Measurements from ENCODE around the gene OTULIN. TPM values are rescaled to one million over a fixed set of nuclear protein-coding genes. Genes with fewer than 3 reads are reported as not detected.

The OTULIN gene
- 14.1 TPM for polyA plus RNA-seq (2012; ENCODE audit: insufficient read depth, insufficient read length, low read depth)

- Histone ChIP-seq H3K4me3 (ENCODE audit: low read depth, low read length) (peak within 1 kb of the TSS; percentile 78), H3K36me3 (peaks cover 2% of the 10 kb centered on the region; the same call in 1 of the 2 replicates), H3K9me3 (no peaks in the 10 kb centered on the region), H3K27me3 (no peaks in the 10 kb centered on the region), H3K4me1 (peaks cover 6% of the 10 kb centered on the region; the same call in 1 of the 2 replicates)
- DNase-seq, result peak; percentile 90
- TF ChIP-seq, protein P1, sequence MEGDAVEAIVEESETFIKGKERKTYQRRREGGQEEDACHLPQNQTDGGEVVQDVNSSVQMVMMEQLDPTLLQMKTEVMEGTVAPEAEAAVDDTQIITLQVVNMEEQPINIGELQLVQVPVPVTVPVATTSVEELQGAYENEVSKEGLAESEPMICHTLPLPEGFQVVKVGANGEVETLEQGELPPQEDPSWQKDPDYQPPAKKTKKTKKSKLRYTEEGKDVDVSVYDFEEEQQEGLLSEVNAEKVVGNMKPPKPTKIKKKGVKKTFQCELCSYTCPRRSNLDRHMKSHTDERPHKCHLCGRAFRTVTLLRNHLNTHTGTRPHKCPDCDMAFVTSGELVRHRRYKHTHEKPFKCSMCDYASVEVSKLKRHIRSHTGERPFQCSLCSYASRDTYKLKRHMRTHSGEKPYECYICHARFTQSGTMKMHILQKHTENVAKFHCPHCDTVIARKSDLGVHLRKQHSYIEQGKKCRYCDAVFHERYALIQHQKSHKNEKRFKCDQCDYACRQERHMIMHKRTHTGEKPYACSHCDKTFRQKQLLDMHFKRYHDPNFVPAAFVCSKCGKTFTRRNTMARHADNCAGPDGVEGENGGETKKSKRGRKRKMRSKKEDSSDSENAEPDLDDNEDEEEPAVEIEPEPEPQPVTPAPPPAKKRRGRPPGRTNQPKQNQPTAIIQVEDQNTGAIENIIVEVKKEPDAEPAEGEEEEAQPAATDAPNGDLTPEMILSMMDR (IDR thresholded peaks at IDR 0.05; ENCODE audit: low read depth, low read length), result no peak
Measured at GRCh38 chr5:14664270-14665100, at the start of gene OTULIN. Gene OTULIN (plus strand): TSS chr5:14664718. CDS start chr5:14664826, 108 bp downstream.

DNA sequence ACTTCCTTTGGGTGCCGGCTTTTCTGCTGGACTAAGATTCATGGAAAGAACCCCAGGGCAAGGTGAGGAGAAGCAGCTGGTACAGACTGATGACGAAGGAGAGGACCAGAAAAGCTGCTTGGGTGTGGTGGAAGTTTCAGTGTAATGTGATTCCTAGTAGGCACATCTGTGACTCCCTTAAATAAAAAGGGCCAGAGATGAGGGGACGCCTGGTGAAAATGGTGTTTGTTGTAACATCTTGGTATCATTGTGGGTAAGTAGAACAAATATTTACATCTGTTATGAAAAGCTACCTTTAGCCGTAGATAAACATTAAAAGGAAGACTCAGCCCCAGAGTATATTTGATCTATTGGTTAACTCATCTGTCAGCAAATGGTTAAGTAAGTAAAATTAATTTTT is 49.2 kb upstream of the OTULIN start:
- H3K9me3 ChIP-seq, result no peaks in the 10 kb centered on the region
- peaks cover 2% of the 10 kb centered on the region; the same call in 1 of the 2 replicates for H3K4me1 ChIP-seq
- H3K27me3 ChIP-seq, result no peaks in the 10 kb centered on the region
- TF ChIP-seq, protein P1 (IDR thresholded peaks at IDR 0.05; ENCODE audit: low read depth, low read length), result no peak
- H3K36me3 ChIP-seq, result peaks cover 16% of the 10 kb centered on the region
- no peak overlapping the region for H3K4me3 ChIP-seq (ENCODE audit: low read depth, low read length)
- no peak for DNase-seq

DNA sequence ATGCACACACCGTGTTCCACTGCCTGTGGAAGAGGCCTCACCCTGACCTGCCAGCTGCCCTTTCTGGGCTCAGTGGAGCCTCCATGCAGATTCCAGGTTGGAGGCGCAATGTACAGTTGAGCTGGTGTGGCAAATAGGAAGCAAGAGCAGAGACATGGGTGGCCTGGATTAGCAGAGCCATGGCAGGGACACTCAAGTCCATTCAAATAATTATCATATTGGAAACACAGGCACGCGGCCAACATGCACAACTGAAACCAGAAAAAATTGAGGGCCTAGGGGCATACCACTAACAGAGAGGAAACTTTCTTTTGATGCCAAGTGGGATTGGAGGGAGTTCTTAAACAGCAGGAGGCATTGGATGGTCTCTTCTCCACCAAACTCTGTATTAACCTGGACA is 47.1 kb upstream of the OTULIN start:
- TF ChIP-seq, protein P1 (IDR thresholded peaks at IDR 0.05; ENCODE audit: low read depth, low read length), result no peak
- Histone ChIP-seq H3K4me3 (ENCODE audit: low read depth, low read length) (no peak overlapping the region), H3K27me3 (no peaks in the 10 kb centered on the region), H3K36me3 (peaks cover 16% of the 10 kb centered on the region), H3K4me1 (peaks cover 2% of the 10 kb centered on the region; the same call in 1 of the 2 replicates), H3K9me3 (no peaks in the 10 kb centered on the region)
- DNase-seq, result peak; percentile 23

DNA sequence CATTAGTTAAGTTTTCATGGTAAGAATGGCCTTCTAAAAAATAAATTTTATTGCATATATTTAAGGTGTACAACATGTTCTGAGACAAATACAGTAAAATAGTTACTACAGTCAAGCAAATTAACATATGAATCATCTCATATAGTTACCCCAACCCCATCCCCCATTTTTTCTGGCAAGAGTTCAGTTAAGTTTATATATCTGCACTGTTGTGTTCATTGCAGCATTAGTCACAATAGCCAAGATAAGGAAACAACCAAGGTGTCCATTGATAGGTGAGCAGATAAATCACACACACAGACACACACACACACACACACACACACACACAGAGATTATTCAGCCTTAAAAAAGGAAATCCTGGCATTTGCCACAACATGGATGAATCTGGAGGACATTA is 37.2 kb upstream of the OTULIN start:
- no peak for DNase-seq
- TF ChIP-seq, protein P1 (IDR thresholded peaks at IDR 0.05; ENCODE audit: low read depth, low read length), result no peak
- no peaks in the 10 kb centered on the region for H3K36me3 ChIP-seq
- H3K4me3 ChIP-seq (ENCODE audit: low read depth, low read length), result no peak overlapping the region
- no peaks in the 10 kb centered on the region for H3K9me3 ChIP-seq
- no peaks in the 10 kb centered on the region for H3K27me3 ChIP-seq
- peaks cover 3% of the 10 kb centered on the region for H3K4me1 ChIP-seq

- no peak for DNase-seq
- TF ChIP-seq, protein P1 (IDR thresholded peaks at IDR 0.05; ENCODE audit: low read depth, low read length), result no peak
Measured at GRCh38 chr5:14628346-14628745, 36.2 kb upstream of the OTULIN start.

DNA sequence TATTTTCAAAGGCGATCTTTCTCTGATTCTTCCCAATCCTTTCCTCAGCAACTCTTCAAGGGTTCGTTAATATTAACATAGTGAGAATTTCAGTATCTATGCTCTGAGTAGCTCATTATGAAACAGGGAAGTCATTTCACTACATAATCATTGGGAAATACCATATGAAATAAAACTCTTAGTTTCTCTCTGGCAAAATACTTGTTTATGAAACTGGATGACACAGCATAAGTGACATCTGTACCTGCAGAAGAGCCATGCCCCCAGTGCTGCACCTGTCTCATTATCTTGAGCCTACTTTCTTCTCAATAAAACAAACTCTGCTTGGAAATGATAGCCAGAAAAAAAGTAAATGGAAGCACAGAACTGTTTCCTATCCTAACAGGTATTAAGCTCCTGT is 33.8 kb upstream of the OTULIN start:
- Histone ChIP-seq H3K9me3 (no peaks in the 10 kb centered on the region), H3K36me3 (no peaks in the 10 kb centered on the region), H3K27me3 (no peaks in the 10 kb centered on the region), H3K4me1 (peaks cover 3% of the 10 kb centered on the region), H3K4me3 (ENCODE audit: low read depth, low read length) (no peak overlapping the region)
- TF ChIP-seq, protein P1 (IDR thresholded peaks at IDR 0.05; ENCODE audit: low read depth, low read length), result no peak
- no peak for DNase-seq

More at GRCh38 chr5:14628346-14628745, 36.2 kb upstream of the OTULIN start:
- no peaks in the 10 kb centered on the region for H3K9me3 ChIP-seq
- H3K27me3 ChIP-seq, result no peaks in the 10 kb centered on the region
- no peak overlapping the region for H3K4me3 ChIP-seq (ENCODE audit: low read depth, low read length)
- peaks cover 3% of the 10 kb centered on the region for H3K4me1 ChIP-seq
- H3K36me3 ChIP-seq, result no peaks in the 10 kb centered on the region

Measured in BE2C (cell line).